HG03432 (cell line): Measurements from ENCODE around the gene DYNLL1.
"Not testable (repeated sequence)": the region's sequence is repeated elsewhere in the genome, so short reads cannot be mapped to it uniquely, and the experiment has no call there.

Experiments
- ATAC-seq: cut with Tn5 transposase; IDR thresholded peaks from one replicate; pipeline ENCODE4 v1.9.1; 2021; ENCODE audit warnings: mild to moderate bottlenecking, moderate library complexity; ENCODE audit not compliant: unreplicated experiment

The DYNLL1 gene

DNA sequence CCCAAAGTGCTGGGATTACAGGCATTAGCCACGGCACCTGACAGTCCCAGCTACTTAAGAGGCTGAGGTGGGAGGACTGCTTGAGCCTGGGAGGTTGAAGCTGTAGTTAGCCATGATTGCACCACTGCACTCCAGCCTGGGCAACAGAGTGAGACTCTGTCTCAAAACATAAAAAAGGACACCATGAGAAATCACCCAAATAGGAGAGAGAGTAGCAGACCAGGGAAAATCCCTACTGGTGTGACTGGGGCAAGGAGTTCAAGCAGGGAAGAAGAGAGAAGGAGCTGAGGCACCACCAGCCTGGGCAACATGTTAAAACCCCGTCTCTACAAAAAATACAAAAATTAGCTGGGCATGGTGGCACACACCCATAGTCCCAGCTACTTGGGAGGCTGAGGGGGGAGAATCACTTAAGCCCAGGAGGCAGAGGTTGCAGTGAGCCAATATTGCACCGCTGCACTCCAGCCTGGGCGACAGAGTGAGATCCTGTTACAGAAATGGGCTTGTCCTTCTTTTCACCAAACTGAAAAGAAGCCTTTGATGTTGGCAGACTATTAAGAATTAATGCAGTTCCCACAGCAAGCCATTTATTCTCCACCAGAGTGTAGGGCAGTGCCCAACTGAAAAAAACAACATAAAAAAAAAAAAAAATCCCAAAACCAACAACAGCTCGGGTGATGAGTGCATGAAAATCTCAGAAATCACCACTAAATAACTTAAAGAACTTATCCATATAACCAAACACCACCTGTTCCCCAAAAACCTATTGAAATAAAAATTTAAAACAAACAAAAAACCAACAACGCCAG, 21.9 kb upstream of the DYNLL1 start:
- ATAC-seq: no peak

DNA sequence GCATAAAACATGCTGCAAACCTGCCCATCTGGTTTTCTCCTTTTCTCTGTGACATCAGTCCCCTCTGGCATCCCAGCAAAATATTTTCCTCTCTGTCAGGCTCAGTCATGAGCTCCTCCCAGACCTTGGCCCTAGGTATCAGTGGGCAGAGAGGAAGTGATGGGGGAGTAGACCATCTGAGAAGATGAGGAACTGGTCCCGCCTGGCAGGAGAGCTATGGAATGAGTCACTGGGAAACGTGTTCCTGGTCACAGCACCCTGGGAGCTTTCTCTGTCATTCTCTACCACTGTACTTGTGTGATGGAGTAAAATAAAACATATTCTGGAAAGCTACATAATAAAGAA, 21.3 kb upstream of the DYNLL1 start:
- no peak for ATAC-seq

DNA sequence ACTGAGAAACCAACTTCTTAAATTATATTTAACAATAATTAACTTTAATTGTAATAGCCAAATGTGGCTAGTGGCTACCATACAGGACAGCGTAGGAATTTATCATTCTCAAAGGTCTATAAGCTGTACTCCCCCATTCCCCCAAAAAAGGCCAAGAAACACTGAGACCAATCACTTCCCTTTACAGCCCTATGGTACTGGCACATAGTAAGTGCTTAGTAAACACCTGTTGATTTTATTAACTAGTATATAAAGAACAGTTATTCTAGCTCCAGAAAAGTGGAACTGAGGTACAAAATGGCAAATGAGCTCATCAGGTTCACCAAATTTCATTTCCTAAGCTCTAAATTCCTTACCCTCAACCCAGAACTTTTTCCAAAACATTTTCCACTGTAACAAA, 20.3 kb upstream of the DYNLL1 start:
- ATAC-seq: no peak

DNA sequence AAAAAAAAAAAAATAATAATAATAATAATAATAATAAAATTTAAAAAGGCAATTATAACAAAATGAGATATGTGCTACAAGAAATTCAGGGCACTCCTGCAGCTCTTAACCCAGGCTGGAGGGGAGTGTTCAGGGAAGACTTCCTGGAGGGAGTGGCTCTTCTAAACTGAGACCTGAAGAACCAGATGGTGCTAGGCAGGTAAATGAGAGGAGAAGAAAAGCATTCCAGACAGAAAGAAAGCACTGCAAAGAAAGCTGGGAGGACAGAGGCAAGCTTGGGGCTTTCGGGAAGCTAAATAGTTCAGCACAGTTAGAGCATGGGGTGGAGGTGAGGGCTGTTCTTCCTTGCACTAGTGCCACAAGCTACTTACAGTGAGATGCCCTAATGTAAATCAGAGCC, 16.5 kb upstream of the DYNLL1 start:
- ATAC-seq: no peak

DNA sequence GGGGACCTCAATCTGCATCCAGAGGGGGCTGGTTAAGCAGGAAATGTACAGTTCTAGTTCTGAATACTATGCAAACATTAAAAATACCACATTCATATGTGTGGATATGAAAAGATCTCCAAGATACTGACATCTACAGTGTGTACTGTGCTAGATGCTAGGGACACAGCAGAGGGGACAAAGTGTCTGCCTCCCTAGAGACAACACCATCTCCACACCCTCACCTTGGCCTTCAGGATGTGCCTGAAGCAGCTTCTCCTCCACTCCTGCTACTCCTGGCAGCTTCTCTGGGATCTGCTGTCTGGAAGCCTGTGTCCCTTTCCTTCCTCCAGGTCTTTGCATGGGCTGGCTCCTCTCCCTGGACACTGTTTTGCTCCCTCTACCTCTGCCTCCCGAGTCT, 15.7 kb upstream of the DYNLL1 start:
- ATAC-seq: no peak

DNA sequence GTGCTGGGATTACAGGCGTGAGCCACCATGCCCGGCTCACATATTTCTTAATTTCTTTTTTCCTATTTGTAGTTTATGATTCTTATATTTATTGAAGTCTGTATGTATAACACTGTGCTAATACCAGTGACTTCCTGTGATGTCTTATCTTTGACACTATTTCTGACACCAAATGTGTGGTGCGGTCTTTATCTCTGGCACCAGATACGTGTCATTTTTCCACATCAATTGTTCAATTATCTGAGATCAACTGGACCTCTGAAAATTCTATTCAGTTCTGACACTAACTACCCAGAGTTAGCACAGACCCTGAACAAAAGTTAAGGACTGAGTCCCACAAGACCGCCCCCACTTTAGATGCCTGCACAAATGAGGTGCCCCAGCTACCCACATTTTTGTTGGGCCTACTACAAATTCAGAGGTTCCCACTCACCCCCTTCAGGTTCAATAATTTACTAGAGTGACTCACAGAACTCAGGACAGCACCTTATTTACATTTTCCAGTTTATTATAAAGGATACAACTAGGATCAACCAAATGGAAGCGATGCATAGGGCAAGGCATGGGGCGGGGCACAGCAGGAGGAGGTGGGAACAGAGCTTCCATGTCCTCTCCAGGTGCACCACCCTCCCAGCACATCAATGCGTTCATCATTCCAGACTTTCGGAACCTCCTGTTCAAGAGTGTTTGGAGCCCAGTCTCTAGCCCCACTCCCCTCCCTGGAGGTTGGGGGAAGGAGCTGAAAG, 14.7 kb upstream of the DYNLL1 start:
- ATAC-seq: no peak

DNA sequence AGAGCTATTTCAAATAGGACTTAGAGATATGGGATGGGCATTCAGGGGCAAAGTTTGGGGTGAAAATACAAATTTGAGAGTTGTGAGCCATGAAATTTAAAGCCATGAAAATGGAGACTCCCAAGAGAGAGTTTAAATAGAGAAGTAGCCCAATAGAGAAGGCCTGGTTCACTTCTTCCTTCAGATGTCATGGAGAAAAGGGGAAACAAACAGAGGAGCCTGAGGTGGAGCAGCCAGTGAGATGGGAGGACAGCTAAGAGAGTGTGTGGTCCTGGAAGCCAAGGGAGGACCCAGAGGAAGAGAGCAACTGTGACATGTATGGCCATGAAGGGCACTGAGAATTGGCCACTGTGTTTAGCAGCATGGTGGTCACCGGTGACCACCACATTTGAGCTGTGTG, 12.3 kb upstream of the DYNLL1 start:
- ATAC-seq: no peak

DNA sequence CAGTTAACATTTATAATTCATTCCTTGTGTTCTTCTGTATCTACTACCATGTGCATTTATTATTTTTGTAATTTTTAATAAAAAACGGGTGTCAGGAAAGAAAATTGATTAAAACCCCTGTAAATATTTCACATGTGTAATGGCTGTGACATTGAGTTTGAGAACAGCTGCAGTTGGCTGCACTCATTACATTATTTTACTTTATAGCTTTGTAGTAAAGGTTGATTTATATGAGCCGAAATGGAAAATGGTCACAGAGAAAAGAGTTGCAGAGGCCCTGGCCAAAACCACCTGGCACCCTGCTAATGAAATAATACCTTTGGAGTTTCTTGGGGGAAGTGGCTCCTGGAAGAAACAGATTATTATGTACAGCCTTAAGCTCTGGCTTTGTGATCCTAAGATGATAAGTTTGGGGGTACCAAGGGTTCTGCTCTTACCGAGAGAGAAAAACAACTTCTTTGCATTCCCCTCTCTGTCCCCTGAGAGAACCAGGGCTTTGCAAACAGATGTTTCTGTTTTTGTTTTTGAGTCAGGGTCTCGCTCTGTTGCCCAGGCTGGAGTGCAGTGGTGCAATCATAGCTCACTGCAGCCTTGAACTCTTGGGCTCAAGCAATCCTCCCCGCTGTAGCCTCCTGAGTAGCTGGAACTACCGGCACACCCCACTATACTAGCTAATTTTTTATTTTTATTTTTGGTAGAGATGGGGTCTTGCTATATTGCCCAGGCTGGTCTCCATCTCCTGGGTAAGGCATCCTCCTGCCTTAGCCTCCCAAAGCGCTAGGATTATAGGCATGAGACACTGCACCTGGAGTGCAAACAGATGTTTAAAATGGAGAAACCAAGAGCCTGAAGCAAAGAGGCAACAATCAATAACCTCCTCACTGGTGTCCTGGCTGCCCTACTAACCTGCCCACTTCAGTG, 9.7 kb upstream of the DYNLL1 start:
- ATAC-seq: no peak

DNA sequence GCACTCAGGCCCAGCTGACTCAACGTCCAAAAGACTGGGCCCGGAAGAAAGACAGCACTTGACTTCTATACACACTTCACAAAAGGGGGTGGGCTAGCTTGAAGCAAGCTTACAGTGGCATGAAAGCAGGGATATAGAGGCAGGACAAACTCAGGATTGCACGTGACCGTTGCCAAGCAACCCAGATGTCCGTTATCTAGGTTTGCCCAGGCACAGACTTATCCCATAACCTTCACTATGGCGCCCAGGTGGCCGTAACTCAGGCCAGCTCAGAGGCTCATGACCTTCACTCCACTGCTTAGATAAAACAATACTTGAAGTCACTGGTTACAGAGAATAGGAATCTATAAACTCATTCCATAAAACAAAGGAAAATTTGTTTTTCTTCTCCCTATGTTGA, 8.4 kb upstream of the DYNLL1 start:
- ATAC-seq: not testable (repeated sequence)

DNA sequence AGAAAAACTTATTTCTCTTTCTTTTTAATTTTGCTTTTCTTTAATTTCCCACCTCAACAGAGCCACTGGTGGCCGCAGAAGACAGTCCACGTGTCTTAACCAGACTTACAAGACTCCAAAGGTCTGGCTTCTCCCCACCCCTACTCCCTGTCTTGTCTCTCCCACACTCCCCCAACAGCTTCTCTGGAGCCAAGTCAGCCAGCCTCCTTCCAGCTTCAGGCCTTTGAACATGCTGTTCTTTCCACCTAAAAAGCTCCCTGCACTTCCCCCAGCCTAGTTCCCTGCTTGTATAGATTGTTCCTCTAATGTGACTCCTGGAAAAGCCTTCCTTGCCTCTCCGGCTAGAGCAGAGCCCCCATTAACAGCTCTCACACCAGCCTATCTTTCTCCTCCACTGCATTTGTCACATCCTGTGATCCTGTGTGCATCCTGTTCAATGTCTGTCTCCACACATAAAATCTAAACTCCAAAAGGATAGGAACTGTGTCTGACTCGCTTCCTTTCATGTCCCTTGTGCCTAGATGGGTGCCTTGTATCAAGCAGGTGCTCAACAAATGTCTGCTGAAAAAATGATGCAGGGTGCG, 7.8 kb upstream of the DYNLL1 start:
- no peak for ATAC-seq

DNA sequence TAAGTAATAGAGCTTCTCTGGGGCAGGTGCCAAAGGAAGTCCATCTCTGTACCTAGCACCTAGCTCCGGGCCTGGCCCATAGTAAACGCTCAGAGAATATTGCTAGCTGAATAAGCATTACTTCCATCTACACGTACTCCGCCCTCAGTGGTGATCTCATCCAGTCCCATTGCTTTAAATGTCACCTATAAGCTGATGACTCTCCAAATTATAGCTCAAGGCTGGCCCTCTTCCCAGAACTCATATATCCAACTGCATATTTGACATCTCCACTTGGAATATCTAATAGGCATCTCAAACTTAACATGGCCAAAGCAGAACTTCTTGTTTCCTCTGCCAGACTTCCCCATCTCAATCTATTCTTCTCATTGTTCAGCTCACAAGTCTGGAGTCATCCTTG, 6.9 kb upstream of the DYNLL1 start:
- ATAC-seq: no peak

DNA sequence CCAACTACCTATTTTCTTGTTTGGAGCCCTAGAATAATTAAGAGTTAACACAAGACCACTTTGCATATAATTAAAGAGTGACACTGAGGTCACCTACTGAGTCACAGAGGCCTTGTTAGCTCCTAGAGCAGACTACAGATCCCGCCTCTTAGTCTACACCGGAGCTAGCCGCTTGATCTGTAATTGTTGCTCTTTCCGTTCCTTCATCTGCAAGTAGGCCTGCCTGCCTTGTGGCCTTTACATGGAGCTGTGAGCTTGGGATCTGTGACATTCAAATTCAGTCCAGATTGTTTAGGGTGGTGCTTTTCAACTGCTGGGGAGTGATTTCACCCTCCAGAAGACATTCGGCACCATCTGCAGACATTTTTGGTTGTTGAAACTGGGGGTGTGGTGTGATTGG, 5.6 kb upstream of the DYNLL1 start:
- ATAC-seq: no peak

DNA sequence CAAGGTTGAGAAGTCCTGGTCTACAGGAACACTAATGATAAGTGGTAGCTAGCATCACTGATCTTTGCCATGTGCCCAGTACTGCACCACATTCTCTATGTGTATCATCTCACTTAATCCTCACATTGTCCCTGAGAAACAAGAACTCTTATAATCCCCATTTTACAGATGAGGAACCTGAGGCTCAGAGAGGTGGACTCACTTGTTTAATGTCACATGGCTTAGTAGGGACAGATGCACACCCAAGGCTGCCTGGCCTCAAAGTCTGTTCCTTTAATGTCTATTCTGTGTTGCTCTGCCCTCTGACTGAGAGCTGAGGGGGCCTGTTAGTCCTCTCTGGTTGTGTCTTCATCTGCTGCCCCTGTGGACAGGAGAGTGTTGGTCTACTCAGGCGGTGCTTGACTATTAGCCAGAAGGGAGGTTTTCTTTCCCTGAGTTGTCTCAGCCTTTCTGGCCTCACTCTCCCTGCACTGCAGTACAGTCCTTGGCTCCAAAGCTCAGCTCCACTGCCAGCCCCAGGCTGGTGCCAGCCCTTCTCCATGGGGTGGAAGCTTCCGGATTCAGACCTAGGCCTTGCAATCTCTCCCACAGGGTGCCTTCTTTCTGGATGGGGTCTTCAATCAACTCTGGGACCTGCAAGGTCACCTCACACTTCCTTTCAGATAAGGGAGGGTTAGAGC, 4.9 kb upstream of the DYNLL1 start:
- ATAC-seq: no peak

DNA sequence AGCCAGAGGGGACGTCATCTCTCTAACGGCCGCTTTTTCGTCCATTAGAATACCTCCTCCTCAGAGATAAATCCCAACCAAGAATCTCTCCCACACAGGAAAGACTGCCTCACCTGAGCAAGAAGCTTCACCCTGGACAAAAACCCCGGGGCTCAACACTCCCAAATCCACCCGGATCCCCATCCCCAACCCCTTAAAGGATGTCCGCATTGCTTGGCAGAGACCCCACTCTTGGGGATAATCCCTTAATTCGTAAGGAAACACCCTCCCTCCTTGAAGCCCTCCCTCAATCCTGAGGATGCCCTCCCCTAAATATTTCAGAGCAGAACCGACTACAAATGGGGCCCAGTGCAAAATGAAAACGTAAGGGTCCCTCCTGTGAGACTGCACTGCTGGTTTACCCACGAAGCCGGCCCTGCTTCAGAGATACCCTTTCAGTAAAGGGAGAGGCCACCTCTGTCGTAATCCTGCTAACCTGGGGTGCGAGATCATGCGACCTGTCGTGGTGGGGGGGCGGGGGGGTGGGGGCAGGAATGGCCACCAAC, 655 bp upstream of the DYNLL1 start:
- no peak for ATAC-seq

DNA sequence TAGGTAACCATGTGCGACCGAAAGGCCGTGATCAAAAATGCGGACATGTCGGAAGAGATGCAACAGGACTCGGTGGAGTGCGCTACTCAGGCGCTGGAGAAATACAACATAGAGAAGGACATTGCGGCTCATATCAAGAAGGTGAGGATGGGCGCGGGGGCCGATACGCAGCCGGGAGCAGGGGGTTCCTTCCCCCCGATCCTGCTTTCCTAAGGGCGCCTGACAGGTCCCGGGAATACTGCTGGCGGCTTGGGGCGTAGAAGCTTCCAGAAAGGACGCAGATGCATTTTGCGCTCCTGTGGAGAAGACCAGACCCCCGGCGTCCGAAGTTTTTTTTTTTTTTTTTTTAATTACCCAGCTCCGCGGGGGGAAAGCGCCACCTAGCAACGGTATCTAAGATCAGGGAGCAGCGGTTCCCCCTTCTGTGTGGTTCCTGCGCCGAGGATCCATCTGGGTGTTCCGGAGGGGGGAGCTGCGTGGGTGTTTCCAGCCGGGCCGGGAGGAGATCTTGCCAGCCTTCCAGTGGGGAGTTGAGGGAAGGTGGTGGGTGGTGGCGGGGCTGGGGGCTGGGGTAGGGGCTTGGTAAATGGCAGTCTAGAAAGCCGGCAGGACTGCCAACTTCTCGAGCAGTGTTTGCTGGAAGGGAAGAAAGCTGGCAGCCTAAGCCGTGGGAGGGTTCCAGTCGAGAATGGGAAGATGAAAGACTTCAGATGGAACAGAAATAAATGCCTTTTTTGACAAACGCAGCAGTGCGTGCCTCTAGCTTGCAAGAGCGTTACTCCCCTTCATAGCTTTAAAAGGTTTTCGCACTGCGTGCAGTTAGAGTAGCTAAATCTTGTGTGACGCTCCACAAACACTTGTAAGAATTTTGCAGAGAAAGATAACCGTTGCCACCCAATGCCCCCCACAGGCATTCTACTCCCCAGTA, 764 bp downstream of the DYNLL1 start:
- ATAC-seq: peak; percentile 16

DNA sequence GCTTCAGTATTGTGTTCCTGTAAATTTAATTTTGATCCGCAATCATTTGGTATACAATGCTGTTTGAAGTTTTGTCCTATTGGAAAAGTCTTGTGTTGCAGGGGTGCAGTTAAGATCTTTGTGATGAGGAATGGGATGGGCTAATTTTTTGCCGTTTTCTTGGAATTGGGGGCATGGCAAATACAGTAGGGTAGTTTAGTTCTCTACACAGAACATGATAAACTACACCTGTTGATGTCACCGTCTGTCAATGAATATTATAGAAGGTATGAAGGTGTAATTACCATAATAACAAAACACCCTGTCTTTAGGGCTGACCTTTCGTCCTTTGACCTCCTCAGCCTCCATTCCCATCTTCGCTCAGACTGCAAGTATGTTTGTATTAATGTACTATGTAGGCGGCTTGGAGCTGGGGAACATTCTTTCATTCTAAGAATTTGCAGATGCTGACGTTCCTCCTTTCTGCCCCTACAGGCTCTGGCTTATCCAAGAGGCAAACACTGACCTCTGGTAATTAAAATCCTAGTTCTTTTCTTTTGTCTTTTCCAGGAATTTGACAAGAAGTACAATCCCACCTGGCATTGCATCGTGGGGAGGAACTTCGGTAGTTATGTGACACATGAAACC, 1.7 kb downstream of the DYNLL1 start:
- ATAC-seq: no peak

DNA sequence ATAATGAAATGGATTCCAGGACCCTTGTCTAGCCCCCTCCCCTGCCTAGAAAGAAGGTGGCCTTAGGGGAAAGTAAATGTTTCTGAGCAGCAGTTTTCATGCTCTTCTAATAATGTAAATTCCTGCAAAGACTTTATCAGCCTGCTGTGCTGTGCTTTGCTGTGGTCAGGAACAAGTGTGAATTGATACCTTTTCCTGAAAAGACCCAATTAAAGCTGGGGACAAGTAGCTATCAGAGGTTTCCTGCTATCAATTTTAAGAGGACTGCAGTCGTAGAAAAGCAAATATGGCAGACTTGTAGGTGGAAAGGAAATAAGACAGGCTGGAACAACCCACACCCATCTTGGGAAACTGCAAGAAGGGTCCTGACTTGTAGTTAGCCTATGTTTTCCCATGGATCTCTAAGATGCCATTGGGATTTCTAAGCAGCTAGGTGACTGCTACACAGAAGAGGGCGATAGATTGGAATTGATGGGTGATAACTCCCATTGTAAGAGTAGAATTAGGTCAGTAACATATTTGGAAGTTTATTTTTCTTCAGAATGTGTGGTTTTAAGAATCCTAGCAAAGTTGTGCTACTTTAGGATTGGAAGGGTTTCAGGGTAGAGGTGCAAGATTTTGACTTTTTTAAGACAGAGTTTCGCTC, 3.1 kb downstream of the DYNLL1 start:
- no peak for ATAC-seq

DNA sequence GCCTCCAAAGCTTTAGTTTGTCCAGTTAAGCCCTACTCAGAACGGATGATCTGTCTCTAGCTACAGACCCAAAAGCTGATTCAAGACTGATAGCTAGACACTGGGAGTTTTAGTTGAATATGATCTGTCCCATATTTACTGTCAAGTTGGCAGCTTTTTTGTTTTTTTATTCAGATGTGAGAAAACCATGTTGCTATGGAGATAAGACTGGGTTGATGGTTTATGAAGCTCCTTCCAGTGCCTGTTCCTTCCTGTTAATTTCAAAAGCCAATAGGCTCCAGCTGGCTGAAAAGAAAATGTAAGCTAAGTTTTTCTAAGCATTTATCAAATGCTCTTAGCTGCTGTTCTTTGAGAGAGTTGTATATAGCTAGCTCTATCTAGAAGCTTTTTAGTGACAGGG, 4.7 kb downstream of the DYNLL1 start:
- ATAC-seq: no peak
